Stromal cell of bone marrow (primary cell): ENCODE data around the gene NACAD.
"Not testable (repeated sequence)": the region's sequence is repeated elsewhere in the genome, so short reads cannot be mapped to it uniquely, and the experiment has no call there.

Source experiments
- DNase-seq: peaks from one replicate; pipeline ENCODE4 v3.0.0-alpha.2; 2012; ENCODE audit warnings: low read depth

NACAD gene

GRCh38 chr7:45114257-45114656, 25.5 kb upstream of the NACAD start:
- DNase-seq, result not testable (repeated sequence)

GRCh38 chr7:45112648-45113047, 23.9 kb upstream of the NACAD start:
- DNase-seq, result no peak

- DNase-seq, result peak; percentile 89
These were observed 22.8 kb upstream of the NACAD start, which contains the start of gene TBRG4 for GRCh38 chr7:45111298-45112223. TSS of gene TBRG4 (minus strand) at chr7:45111697. CDS start at chr7:45109237, 2,460 bp downstream.

GRCh38 chr7:45108863-45109262, 20.1 kb upstream of the NACAD start:
- no peak for DNase-seq

- DNase-seq, result no peak
These were observed 18.6 kb upstream of the NACAD start for GRCh38 chr7:45107356-45107755.

- DNase-seq, result no peak
These were observed 18.1 kb upstream of the NACAD start for GRCh38 chr7:45106820-45107219.

- no peak for DNase-seq
These were observed 16.9 kb upstream of the NACAD start for GRCh38 chr7:45105588-45106188.

- DNase-seq, result no peak
These were observed 16.2 kb upstream of the NACAD start for GRCh38 chr7:45104844-45105587.

GRCh38 chr7:45103958-45104843, 15.4 kb upstream of the NACAD start:
- no peak for DNase-seq

- no peak for DNase-seq
These were observed 14.3 kb upstream of the NACAD start for GRCh38 chr7:45102785-45103712.

GRCh38 chr7:45101748-45102147, 13.0 kb upstream of the NACAD start:
- no peak for DNase-seq

- no peak for DNase-seq
These were observed 12.2 kb upstream of the NACAD start for GRCh38 chr7:45100761-45101480.

- no peak for DNase-seq
These were observed 11.4 kb upstream of the NACAD start for GRCh38 chr7:45099891-45100760.

GRCh38 chr7:45098983-45099839, 10.4 kb upstream of the NACAD start:
- no peak for DNase-seq

- no peak for DNase-seq
These were observed 4.1 kb upstream of the NACAD start for GRCh38 chr7:45092931-45093235.

- DNase-seq, result no peak
These were observed 3.5 kb upstream of the NACAD start for GRCh38 chr7:45092100-45092930.

GRCh38 chr7:45089341-45089891, 647 bp upstream of the NACAD start:
- DNase-seq, result no peak
